Gastroesophageal sphincter (tissue), 3 donors: Measurements from ENCODE around the gene TOP3A.

Experiments
- CTCF ChIP-seq, 4 experiments: fragments of 200-600 bp in 2 of 4; fragments of 450-650 bp in 2 of 4; sonication (generic) in 1 of 4; IDR thresholded peaks; one replicate each; pipeline ENCODE4 v1.5.1; 2017 to 2019; ENCODE audit warnings: antibody characterized with exemption in 4 of 4, mild to moderate bottlenecking in 2 of 4, moderate library complexity in 2 of 4
- EP300 ChIP-seq: sonication (generic); formaldehyde crosslinking; IDR thresholded peaks from one replicate; pipeline ENCODE4 v1.6.1; 2017; ENCODE audit warnings: antibody characterized with exemption, mild to moderate bottlenecking
- POLR2A ChIP-seq, 2 donors: fragments of 450-650 bp; IDR thresholded peaks; one replicate each; pipeline ENCODE4 v1.6.1; 2017; ENCODE audit warnings: antibody characterized with exemption in 2 of 2, mild to moderate bottlenecking in 2 of 2, moderate library complexity in 1 of 2
- POLR2AphosphoS5 ChIP-seq: sonication (generic); formaldehyde crosslinking; IDR thresholded peaks from one replicate; pipeline ENCODE4 v1.6.1; 2017; ENCODE audit warnings: antibody characterized with exemption

DNA sequence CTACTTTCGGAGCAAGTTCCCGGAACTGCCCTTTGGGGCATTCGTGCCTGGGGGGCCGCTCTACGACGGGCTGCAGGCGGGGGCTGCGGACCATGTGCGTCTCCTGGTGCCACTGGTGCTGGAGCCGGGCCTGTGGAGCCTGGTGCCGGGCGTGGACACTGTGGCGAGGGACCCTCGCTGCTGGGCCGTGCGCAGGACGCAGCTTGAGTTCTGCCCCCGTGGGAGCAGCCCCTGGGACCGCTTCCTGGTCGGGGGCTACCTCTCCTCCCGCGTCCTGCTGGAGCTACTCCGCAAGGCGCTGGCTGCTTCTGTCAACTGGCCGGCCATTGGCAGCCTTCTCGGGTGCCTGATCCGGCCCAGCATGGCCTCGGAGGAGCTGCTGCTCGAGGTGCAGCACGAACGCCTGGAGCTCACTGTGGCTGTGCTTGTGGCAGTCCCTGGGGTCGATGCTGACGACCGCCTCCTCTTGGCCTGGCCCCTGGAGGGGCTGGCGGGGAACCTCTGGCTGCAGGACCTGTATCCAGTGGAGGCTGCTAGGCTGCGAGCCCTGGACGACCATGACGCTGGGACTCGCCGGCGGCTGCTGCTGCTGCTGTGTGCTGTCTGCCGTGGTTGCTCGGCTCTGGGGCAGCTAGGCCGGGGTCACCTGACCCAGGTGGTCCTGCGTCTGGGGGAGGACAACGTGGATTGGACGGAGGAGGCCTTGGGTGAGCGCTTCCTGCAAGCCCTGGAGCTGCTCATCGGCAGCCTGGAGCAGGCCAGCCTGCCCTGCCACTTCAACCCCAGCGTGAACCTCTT lies 50.7 kb downstream of the TOP3A start:
- no peak for TF ChIP-seq CTCF (IDR thresholded peaks at IDR 0.05)
- TF ChIP-seq POLR2A (IDR thresholded peaks at IDR 0.05) = no peak
- TF ChIP-seq EP300 = no peak
- no peak for TF ChIP-seq POLR2AphosphoS5
